ENCODE results near the gene SEZ6.

DNA sequence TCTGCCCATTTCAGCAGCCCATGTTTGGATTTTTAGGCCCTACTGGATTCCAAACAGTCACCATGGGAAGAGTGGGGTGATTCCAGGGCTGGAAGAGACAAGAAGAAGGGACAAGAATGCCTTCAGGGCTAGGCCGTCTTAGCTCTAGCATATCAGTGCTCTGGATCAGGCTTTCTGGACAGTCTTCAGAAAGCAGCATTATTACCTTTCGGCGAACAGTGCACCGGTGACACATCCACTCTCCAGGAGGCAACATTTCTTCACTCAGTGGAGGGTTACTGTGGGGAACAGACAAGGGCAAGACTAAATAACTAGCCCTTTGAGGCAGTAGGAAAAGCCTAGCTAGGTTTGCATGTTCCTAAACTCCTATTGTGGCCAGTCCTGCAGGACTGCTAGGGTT lies 79.0 kb downstream of the SEZ6 start:
- TF ChIP-seq TEAD4 (IDR thresholded peaks at IDR 0.05) (no peak), TAF1 (IDR thresholded peaks at IDR 0.05; ENCODE audit: low read depth) (no peak), CEBPB (IDR thresholded peaks at IDR 0.05) (no peak), CREB1 (IDR thresholded peaks at IDR 0.05; ENCODE audit: low read depth) (no peak), EP300 (IDR thresholded peaks at IDR 0.05; ENCODE audit: borderline replicate concordance) (no peak), YY1 (IDR thresholded peaks at IDR 0.05; ENCODE audit: low read depth) (no peak), RAD21 (IDR thresholded peaks at IDR 0.05; ENCODE audit: low read depth) (no peak), TCF12 (IDR thresholded peaks at IDR 0.05; ENCODE audit: low read depth) (no peak), EGR1 (IDR thresholded peaks at IDR 0.05) (no peak), FOXM1 (IDR thresholded peaks at IDR 0.05; ENCODE audit: borderline replicate concordance, low read depth) (no peak)
- TF ChIP-seq, protein P1, sequence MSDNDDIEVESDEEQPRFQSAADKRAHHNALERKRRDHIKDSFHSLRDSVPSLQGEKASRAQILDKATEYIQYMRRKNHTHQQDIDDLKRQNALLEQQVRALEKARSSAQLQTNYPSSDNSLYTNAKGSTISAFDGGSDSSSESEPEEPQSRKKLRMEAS (IDR thresholded peaks at IDR 0.05): no peak
- TF ChIP-seq, protein P2, sequence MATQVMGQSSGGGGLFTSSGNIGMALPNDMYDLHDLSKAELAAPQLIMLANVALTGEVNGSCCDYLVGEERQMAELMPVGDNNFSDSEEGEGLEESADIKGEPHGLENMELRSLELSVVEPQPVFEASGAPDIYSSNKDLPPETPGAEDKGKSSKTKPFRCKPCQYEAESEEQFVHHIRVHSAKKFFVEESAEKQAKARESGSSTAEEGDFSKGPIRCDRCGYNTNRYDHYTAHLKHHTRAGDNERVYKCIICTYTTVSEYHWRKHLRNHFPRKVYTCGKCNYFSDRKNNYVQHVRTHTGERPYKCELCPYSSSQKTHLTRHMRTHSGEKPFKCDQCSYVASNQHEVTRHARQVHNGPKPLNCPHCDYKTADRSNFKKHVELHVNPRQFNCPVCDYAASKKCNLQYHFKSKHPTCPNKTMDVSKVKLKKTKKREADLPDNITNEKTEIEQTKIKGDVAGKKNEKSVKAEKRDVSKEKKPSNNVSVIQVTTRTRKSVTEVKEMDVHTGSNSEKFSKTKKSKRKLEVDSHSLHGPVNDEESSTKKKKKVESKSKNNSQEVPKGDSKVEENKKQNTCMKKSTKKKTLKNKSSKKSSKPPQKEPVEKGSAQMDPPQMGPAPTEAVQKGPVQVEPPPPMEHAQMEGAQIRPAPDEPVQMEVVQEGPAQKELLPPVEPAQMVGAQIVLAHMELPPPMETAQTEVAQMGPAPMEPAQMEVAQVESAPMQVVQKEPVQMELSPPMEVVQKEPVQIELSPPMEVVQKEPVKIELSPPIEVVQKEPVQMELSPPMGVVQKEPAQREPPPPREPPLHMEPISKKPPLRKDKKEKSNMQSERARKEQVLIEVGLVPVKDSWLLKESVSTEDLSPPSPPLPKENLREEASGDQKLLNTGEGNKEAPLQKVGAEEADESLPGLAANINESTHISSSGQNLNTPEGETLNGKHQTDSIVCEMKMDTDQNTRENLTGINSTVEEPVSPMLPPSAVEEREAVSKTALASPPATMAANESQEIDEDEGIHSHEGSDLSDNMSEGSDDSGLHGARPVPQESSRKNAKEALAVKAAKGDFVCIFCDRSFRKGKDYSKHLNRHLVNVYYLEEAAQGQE (IDR thresholded peaks at IDR 0.05; ENCODE audit: low read depth): no peak
